ENCODE measurements around the gene SLC35G2.
"Not testable (repeated sequence)": the region's sequence is repeated elsewhere in the genome, so short reads cannot be mapped to it uniquely, and the experiment has no call there.

SLC35G2 gene

GRCh38 chr3:136818769-136819391, at the start of gene SLC35G2:
TSS of gene SLC35G2 (plus strand) at chr3:136819126. CDS start at chr3:136854461, 35,335 bp downstream.
- peak; percentile 48 for DNase-seq

GRCh38 chr3:136772709-136773108, 46.2 kb upstream of the SLC35G2 start:
- DNase-seq: no peak

- DNase-seq: no peak
Measured at GRCh38 chr3:136778865-136779264, 40.1 kb upstream of the SLC35G2 start.

- DNase-seq: no peak
Measured at GRCh38 chr3:136780741-136781140, 38.2 kb upstream of the SLC35G2 start.

GRCh38 chr3:136783708-136784191, 35.2 kb upstream of the SLC35G2 start:
- no peak for DNase-seq

- peak; percentile 19 for DNase-seq
Measured at GRCh38 chr3:136787349-136787748, 31.6 kb upstream of the SLC35G2 start.

GRCh38 chr3:136788154-136788553, 30.8 kb upstream of the SLC35G2 start:
- DNase-seq: no peak

GRCh38 chr3:136789976-136790375, 28.9 kb upstream of the SLC35G2 start:
- no peak for DNase-seq

GRCh38 chr3:136790786-136791185, 28.1 kb upstream of the SLC35G2 start:
- no peak for DNase-seq

GRCh38 chr3:136792556-136793330, 26.2 kb upstream of the SLC35G2 start:
- no peak for DNase-seq

- DNase-seq: not testable (repeated sequence)
Measured at GRCh38 chr3:136801146-136801545, 17.8 kb upstream of the SLC35G2 start.

GRCh38 chr3:136802481-136802996, 16.4 kb upstream of the SLC35G2 start:
- no peak for DNase-seq

GRCh38 chr3:136804141-136804540, 14.8 kb upstream of the SLC35G2 start:
- DNase-seq: no peak

- no peak for DNase-seq
Measured at GRCh38 chr3:136804813-136805212, 14.1 kb upstream of the SLC35G2 start.

GRCh38 chr3:136805795-136806194, 13.1 kb upstream of the SLC35G2 start:
- DNase-seq: no peak

GRCh38 chr3:136811701-136812100, 7.2 kb upstream of the SLC35G2 start:
- DNase-seq: no peak

GRCh38 chr3:136817448-136817847, 1.5 kb upstream of the SLC35G2 start:
- no peak for DNase-seq

GRCh38 chr3:136818191-136818768, 646 bp upstream of the SLC35G2 start:
- DNase-seq: no peak

- peak; percentile 32 for DNase-seq
Measured at GRCh38 chr3:136819392-136819730, 435 bp downstream of the SLC35G2 start.

- DNase-seq: peak; percentile 67
Measured at GRCh38 chr3:136819731-136820679, 1.1 kb downstream of the SLC35G2 start.

GRCh38 chr3:136831461-136831860, 12.5 kb downstream of the SLC35G2 start:
- no peak for DNase-seq

- peak; percentile 11 for DNase-seq
Measured at GRCh38 chr3:136835089-136835812, 16.3 kb downstream of the SLC35G2 start.
